ENCODE results near the gene AFF1. TPM values are rescaled to one million over a fixed set of nuclear protein-coding genes. Genes with fewer than 3 reads are reported as not detected.

AFF1 gene
- total RNA-seq, 1 donor from 2014 or later = 34.1 TPM

DNA sequence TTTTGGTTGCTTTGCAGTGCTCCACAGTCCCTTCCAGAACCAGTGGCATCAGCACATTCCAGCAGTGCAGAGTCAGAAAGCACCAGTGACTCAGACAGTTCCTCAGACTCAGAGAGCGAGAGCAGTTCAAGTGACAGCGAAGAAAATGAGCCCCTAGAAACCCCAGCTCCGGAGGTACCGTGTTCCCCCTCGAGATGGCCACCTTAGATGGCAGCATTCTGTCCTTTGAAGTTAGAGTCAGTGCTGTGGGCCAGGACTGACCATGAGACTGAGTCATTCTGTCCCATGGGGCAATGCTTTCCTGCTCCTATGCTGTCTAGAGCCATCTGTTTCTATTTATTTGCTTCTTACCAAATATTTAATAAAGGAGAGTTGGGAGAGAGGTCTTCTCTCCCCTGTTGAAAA, 173.3 kb downstream of the AFF1 start:
- H3K4me3 Mint-ChIP-seq = no peak overlapping the region
- DNase-seq (ENCODE audit: low read depth, low spot score) = no peak
- peaks cover 7% of the 10 kb centered on the region for H3K4me1 Mint-ChIP-seq
- no peaks in the 10 kb centered on the region for H3K27me3 Mint-ChIP-seq (ENCODE audit: low read depth)
- H3K27ac Mint-ChIP-seq (ENCODE audit: unreplicated experiment) = no peak overlapping the region
- TF ChIP-seq, protein P1, sequence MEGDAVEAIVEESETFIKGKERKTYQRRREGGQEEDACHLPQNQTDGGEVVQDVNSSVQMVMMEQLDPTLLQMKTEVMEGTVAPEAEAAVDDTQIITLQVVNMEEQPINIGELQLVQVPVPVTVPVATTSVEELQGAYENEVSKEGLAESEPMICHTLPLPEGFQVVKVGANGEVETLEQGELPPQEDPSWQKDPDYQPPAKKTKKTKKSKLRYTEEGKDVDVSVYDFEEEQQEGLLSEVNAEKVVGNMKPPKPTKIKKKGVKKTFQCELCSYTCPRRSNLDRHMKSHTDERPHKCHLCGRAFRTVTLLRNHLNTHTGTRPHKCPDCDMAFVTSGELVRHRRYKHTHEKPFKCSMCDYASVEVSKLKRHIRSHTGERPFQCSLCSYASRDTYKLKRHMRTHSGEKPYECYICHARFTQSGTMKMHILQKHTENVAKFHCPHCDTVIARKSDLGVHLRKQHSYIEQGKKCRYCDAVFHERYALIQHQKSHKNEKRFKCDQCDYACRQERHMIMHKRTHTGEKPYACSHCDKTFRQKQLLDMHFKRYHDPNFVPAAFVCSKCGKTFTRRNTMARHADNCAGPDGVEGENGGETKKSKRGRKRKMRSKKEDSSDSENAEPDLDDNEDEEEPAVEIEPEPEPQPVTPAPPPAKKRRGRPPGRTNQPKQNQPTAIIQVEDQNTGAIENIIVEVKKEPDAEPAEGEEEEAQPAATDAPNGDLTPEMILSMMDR (conservative IDR thresholded peaks at IDR 0.05) = no peak
- peaks cover 3% of the 10 kb centered on the region for H3K36me3 Mint-ChIP-seq (ENCODE audit: low read depth)
- H3K9me3 Mint-ChIP-seq = no peaks in the 10 kb centered on the region

DNA sequence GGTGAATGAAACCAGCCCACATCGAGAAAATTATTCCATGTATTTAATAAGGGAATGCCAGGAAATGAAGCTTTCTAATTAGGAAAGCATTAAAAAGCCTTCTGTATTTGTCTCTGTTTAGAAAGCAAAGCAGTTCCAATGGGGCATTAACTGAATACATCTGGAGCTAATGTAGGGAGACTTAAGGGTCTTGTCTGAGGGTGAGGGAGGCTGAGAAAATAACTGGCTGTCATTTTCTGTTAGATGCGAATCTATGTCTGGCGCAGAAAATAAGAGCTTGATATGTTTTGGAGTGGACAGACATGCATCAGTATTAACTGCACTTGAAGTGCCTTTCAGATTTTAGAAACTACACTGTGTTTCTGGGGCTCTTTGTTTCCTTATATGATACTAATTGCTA, 174.3 kb downstream of the AFF1 start:
- DNase-seq (ENCODE audit: low read depth, low spot score) = no peak
- Mint-ChIP-seq H3K27ac (ENCODE audit: unreplicated experiment) (no peak overlapping the region), H3K36me3 (ENCODE audit: low read depth) (peaks cover 3% of the 10 kb centered on the region), H3K4me3 (no peak overlapping the region), H3K4me1 (peaks cover 7% of the 10 kb centered on the region), H3K9me3 (no peaks in the 10 kb centered on the region), H3K27me3 (ENCODE audit: low read depth) (no peaks in the 10 kb centered on the region)
- TF ChIP-seq, protein P1 (conservative IDR thresholded peaks at IDR 0.05) = no peak

DNA sequence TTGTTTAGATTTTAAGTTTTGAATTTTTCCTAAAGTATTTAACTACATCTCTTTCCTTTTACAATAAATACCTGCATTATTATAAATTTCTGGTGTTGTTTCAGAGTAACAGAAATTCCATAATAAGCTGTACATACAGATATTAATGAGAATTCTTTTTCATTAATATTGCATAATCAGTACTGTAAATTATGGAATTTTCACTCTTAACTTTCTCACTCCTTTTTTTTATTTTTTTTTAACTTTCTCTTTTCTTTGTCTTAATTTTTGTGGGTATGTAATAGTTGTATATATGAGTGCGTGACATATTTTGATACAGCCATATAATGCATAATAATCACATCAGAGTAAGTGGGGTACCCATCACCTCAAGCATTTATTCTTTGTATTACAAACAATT, 175.1 kb downstream of the AFF1 start:
- Mint-ChIP-seq H3K27me3 (ENCODE audit: low read depth) (no peaks in the 10 kb centered on the region), H3K9me3 (no peaks in the 10 kb centered on the region), H3K4me3 (no peak overlapping the region), H3K27ac (ENCODE audit: unreplicated experiment) (no peak overlapping the region), H3K4me1 (peaks cover 7% of the 10 kb centered on the region), H3K36me3 (ENCODE audit: low read depth) (peaks cover 3% of the 10 kb centered on the region)
- TF ChIP-seq, protein P1 (conservative IDR thresholded peaks at IDR 0.05) = no peak
- no peak for DNase-seq (ENCODE audit: low read depth, low spot score)

DNA sequence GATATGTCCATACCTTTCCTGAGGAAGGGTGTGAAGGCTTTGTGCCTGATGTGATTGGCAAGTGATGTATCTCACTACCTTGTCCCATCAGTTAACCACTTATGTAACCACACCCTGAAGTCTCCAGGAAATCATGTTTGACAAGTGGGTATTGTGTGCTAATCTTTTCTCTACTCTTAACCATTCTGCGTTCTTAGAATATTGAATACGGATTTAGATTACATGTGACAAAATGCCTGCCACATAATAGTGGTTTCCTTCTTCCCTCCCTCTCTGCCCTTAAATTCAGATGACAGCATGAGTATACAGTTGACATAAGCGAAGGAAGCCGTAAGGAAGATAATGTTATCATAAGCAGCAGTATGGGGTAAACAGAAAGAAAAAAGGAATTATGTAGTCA, 177.3 kb downstream of the AFF1 start:
- H3K36me3 Mint-ChIP-seq (ENCODE audit: low read depth) = peaks cover 3% of the 10 kb centered on the region
- H3K4me3 Mint-ChIP-seq = no peak overlapping the region

DNA sequence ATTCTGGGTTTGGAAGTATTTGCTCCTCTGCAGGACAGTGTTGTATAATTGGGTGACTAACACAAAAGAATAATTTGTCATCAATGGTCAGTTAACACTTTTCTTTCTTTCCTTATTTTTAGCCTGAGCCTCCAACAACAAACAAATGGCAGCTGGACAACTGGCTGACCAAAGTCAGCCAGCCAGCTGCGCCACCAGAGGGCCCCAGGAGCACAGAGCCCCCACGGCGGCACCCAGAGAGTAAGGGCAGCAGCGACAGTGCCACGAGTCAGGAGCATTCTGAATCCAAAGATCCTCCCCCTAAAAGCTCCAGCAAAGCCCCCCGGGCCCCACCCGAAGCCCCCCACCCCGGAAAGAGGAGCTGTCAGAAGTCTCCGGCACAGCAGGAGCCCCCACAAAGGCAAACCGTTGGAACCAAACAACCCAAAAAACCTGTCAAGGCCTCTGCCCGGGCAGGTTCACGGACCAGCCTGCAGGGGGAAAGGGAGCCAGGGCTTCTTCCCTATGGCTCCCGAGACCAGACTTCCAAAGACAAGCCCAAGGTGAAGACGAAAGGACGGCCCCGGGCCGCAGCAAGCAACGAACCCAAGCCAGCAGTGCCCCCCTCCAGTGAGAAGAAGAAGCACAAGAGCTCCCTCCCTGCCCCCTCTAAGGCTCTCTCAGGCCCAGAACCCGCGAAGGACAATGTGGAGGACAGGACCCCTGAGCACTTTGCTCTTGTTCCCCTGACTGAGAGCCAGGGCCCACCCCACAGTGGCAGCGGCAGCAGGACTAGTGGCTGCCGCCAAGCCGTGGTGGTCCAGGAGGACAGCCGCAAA, 179.6 kb downstream of the AFF1 start:
- Mint-ChIP-seq H3K27me3 (ENCODE audit: low read depth) (no peaks in the 10 kb centered on the region), H3K4me3 (no peak overlapping the region), H3K27ac (ENCODE audit: unreplicated experiment) (peak overlapping the region; percentile 12), H3K4me1 (peaks cover under 1% of the 10 kb centered on the region), H3K36me3 (ENCODE audit: low read depth) (peaks cover 4% of the 10 kb centered on the region), H3K9me3 (no peaks in the 10 kb centered on the region)
- TF ChIP-seq, protein P1 (conservative IDR thresholded peaks at IDR 0.05) = no peak
- DNase-seq (ENCODE audit: low read depth, low spot score) = no peak

More for the DNA sequence above, 177.3 kb downstream of the AFF1 start:
- Mint-ChIP-seq H3K27ac (ENCODE audit: unreplicated experiment) (no peak overlapping the region), H3K27me3 (ENCODE audit: low read depth) (no peaks in the 10 kb centered on the region), H3K9me3 (no peaks in the 10 kb centered on the region), H3K4me1 (peaks cover 7% of the 10 kb centered on the region)
- no peak for DNase-seq (ENCODE audit: low read depth, low spot score)
- TF ChIP-seq, protein P1 (conservative IDR thresholded peaks at IDR 0.05) = no peak
